ENCODE results near the gene CAMK1.

- TF ChIP-seq CTCF (IDR thresholded peaks at IDR 0.05 in 8 of 11, conservative IDR thresholded peaks at IDR 0.05 in 3 of 11) = no peak
- no peak for TF ChIP-seq POLR2A (IDR thresholded peaks at IDR 0.05)
- peak in 2 of 3 donors; percentile 8 to 51 for TF ChIP-seq POLR2AphosphoS5 (IDR thresholded peaks at IDR 0.05)
Observed at GRCh38 chr3:9743548-9743947, 26.2 kb downstream of the CAMK1 start.
